GM04503 (cell line): Measurements from ENCODE around the gene BARX1.
"Not testable (repeated sequence)": the region's sequence is repeated elsewhere in the genome, so short reads cannot be mapped to it uniquely, and the experiment has no call there.

ENCODE experiments used
- DNase-seq: peaks from one replicate; pipeline ENCODE4 v3.0.0-alpha.2; 2012; ENCODE audit warnings: low read depth

Gene BARX1

DNA sequence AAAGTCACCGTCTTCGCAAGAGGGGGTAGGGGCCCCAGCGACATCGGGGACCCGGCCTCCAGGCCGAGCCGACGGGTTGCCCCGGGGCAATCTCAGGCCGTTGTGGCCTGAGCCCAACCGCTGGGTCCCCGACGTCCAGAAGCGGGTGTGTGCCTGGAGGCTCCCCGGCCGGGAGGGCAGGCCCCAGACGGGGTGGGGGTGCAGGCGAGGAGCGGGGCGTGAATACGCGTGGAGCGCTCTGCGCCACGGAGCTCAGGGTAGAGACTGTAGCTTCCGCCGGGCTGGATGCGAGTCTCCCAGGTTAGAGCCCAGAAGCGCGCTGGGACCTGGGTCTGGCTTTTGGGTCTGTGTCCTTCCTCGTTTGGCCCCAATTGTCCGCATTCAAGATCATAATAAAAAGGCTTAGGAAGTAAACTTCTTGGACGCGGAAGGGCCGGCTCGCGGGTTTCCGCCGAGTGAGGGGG, 3.5 kb downstream of the BARX1 start:
- DNase-seq = no peak

DNA sequence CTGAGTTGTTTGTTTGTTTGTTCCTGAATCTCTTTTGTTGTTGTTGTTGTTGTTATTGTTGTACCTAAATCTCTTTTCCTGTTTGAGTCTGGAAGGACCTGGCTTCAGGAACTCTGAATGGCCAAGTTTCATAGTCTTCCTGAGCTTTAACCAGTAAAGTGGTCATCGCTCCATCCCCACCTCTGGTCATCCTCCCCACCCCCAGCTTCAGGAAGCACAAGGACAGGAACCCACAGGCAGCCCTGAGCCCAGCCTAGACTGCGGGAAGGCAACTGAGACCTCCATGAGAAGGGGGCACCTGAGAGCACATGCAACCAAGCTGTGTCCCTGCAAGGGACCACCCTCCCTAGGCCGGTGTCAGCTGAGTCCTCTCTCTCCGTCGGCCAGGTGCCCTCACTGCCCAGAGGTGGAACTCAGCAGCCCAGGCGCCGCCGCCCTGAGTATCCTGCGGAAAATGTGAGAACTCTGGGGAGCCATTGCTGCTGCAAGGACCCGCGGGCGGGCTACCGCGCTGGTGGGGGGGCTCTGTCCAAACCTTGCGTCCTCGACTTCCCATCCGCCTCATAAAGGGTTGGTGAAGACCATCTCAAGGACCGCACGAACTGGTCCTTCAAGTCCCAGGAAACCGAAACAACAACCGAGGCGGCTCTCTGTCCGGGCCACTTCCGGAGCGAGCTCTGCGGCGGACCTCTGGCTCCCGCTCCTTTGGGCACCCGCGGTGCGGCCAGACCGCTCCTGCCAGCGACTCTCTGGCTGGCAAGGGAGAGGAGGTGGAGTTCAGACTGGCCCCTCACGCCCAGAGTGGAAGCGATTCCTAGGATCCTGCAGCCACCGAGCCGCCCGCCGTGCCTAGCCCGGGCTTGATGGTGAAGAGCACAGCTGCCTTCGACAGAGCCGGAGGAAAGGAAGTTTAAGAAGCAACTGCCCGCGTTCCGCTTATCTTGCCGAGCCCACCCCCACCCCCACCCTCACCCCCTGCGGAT, 4.2 kb downstream of the BARX1 start:
- no peak for DNase-seq

DNA sequence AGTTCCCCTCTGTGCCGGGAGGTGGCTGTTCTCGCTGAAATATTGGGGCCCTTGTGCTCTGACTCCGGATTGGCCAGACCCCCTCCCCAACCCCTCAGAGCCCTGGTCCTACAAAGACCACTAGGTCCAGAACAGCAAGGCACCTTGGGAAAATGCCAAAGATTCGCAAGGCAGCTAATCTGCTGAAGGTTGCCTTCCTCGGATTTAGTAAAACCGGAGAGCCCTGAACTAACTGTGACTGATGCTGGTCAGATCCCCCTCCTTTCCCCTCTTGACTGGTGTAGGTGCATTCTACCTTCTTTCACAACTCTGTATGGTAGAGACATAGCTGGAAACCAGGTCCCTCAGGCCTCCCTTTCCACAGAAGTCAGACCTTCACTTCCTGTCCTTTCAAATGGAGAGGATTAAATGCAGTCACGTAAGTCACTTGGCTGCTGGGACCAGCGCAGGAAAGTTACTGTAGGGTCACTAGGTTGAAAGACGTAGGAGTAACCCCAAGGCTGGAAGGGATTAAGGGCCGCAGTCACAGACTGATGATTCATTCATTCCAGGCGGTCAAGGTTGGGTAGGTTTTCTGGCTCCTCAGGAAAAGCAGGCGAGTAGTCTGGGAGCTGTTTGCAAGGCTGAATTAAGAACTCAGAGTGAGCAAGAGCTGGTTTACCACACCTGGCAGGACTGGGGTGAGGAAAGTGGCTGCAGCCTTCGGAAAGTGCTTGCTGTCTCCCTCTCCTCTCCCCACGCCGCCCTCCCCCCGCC, 5.3 kb downstream of the BARX1 start:
- DNase-seq = no peak

DNA sequence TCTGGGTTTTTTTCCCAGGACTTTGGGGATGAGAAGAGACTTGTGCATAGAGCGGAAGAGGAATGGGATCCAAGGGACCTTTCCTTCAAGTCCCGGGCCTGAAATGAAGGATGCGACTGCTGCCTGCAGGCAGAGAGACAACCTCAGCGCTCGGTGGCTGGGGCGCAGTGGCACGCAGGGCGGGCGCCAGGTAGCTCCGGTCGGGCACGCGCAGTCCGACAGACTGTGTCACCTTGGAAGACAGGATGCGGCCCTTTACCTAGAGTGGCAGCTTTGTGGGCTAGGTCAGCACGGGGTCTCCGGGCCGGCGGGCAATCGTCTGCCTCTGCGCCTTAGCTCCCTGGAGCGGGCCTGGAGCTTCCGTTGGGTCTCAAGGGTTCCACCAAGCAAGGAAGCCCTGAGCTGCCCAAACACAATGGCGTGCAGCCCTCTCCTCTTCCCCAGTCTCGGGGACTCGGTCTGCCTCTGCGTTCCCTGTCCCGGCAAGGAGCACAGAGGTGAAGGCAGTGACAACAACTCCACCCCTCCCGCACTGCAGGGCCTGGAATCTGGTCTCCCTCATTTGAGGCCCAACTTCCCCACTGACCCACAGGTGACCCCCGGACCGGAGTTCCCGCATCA, 6.0 kb downstream of the BARX1 start:
- DNase-seq = no peak

DNA sequence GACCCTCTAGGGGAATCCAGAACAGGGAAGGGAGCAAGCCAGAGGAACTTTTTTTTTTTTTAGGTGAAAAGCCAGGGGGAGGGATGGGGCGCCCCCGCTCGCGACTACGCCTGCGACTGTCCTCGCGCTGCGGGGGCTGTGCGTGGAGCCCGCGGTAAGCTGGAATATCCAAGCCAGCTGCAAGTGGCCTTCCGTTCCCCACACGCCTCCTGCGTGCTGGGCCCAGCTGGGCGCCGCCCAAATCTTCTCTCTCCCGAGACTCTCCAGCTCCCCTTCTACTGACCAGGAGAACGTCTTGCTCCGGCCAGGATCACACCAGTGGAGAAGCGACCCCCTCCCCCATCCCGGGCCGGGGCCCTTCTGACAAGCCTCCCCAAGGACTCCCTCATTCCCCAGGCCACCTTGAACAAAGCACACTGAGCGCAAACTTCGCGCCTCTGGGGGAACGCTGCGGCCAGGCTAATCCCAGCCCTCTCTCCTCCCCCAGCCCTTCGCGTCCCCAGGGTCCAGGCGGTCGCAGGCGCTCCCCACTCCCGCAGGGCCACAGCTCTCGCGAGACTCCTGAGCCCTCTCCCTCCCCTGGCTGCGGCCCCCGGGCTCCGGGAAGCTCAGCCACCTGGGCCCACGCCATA, 6.6 kb downstream of the BARX1 start:
- no peak for DNase-seq

DNA sequence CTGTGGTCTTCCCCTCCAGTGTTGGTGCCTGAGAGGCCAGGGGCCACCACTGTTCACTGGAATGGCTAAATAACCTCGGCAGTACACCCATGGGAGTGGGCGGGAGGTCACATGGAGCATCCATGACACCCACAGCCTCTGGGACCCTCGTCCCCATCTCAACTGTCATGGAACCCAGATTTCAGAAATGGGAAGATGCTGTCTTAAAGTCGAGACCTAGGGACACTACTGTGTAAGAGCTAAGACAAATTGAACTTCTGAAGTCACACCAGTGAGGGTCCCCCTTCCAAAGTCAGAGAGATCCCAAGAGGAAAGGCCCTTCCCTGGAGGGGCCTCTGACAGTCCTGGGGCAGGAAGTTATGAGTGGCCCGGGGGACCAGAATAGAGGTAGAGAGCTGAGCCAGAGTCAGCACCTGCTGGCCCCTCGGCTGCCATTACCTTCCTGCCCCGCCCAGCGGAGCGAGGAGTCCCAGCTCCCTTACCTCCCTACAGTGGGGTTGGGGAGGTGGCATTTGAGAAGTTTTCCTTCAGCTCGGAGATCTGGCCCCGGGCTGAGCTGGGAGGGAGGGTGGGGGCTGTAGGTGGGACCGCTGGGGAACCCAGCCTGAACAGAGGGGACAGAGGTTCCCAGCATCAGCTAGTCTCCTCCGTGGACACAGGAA, 7.6 kb downstream of the BARX1 start:
- no peak for DNase-seq

DNA sequence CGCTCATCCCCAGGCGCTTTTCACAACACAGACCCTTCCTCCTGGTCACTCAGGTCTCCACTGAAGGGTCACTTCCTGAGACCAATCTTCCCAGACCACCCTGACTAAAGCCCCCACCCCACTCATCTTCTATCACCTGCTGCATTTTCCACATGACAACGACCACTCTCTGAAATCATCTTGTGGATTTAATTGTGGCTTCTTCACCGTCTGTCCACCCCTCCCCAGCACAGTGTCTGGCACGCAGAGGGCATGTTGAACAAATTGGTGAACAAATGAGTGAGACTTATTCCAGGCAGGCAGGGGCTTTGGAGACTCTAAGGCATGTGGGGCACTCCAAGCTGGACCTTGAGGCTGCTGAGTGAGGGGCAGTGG, 8.8 kb downstream of the BARX1 start:
- no peak for DNase-seq

DNA sequence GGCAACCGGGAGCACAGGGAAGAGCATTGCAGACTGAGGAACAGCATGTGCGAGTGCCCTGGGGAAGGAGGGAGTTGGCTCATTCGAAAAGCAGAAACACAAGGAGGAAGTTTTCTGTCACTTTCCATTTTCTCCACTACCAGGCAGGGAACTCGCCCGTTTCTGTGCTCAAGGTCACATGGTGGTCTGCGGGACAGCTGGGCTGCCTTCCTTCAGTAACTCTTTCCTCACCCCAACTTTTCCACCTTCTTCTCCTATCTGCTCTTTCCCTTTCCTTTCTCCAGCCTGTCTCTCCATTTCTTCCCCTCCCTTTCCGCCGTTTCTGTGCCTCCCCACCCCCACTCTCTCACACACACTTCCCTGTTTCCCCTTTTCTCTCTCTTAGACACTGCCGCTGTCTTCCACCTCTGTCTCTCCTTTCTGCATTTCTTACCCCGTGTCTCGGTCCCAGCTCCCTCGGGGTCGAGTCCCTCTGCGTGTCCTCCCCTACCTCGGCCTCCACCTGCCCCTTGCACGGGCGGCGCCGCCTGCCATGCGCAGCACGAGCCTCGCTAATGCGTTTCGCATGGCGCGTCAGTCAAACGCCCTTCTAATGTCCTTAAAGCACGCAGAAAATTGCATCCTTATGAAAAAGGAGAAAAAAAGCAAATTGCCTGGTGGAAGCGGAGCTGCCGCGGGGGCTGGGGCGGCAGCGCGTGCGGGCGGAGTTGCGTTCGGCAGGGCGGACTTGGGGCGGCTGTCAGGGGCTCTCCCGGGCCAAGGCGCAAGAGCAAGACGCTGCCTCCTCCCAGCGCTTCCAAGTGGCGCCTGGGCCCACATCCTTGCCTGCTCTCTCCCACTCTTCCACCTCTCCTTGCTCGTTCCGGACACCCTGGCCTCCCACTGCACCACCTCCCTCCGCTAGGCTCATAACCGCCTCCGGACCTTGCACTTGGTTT, 9.5 kb downstream of the BARX1 start:
- no peak for DNase-seq

DNA sequence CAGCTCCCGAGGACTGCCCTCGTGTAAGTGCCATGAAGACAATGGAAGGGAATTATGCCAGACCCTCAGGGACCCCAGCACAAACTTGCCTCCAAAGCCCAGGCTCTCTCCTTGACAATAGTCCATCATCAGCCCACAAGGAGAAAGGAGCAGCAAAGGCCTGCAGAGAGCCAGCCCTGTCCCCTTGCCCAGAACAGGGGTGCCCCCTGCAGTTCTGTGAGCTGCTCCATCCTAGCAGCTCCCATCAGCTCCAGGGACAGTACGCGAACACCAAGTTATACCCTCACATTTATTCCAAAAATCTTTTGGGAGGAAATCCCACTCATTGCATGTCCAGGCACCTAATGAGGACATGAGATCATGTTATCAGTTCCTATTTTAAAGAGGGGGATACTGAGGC, 11.1 kb downstream of the BARX1 start:
- no peak for DNase-seq

DNA sequence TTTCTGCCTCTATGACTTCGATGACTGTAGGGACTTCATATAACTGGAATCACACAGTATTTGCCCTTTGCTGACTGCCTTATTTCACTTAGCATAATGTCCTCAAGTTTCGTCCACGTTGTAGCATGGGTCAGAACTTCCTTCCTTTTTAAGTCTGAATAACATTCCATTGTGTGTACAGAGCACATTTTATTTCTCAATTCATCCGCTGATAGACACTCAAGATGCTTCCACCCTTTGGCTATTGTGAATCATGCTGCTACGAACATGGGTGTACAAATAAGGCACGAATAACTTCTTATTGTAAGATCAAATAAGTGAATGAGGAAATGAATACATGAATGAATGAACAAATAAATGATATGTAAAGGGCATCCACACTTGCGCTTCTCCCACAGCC, 13.0 kb downstream of the BARX1 start:
- no peak for DNase-seq

DNA sequence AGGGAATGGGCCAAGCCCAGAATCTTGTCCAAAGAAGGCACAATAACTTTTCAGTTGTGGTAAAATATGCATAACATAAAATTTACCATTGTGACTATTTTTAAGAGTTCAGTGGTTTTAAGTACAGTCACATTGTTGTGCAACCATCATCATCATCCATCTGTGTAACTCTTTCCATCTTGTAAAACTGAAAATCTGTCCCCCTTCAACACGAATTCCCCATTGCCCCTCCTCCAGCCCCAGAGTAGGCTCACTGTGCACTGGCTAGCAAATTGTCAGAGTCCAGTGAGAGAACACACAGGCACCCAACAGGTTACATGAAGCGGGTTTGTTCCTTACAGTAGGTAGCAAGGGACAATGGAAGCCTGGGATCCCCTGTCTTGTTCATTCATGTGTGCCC, 13.7 kb downstream of the BARX1 start:
- no peak for DNase-seq

DNA sequence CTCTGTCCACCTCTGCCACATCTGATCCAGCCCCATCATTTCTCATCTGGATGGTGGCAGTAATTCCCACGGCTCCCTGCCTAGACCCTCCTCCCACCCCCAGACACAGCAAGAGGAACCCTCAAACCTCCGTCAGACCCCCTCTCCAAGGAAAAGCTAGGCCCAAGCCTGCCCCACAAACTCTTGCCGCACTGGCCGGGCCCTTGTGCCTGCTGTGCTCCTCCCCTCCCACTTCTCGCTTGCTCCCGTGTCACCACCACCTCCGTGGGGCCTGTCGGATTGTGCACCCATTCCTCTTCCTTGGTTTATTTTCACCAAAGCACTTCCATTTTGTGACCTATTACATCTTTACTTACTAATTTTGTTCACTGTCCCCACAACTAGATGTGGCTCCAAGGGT, 14.2 kb downstream of the BARX1 start:
- DNase-seq = no peak

DNA sequence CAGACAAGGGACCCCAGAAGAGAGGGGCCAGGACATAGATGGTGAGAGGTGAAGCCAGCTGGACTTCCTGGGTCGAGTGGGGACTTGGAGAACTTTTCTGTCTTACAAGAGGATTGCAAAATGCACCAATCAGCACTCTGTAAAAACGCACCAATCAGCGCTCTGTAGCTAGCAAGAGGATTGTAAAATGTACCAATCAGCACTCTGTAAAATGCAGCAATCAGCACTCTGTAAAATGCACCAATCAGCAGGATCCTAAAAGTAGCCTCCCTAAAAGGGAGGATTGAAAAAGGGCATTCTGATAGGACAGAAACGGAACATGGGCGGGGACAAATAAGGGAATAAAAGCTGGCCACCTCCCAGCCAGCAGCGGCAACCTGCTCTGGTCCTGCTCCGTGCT, 15.6 kb downstream of the BARX1 start:
- DNase-seq = not testable (repeated sequence)

DNA sequence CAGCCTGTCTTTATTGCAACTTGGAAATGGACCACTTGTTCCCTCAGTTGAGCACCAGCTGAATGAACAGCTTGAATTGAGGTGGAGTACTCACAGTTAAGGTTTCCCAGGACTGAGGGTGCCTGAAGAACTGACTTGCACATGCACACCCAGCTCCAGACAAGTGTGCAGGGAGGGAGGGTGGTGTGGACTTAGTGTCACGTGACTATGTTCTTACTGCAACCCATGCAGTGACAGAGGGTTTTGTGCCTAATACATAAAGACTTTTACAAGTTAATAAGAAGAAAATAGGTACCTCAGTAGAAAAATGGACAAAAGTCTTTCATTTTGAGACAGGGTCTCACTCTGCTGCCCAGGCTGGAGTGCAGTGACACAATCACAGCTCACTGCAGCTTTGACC, 18.0 kb downstream of the BARX1 start:
- DNase-seq = no peak

DNA sequence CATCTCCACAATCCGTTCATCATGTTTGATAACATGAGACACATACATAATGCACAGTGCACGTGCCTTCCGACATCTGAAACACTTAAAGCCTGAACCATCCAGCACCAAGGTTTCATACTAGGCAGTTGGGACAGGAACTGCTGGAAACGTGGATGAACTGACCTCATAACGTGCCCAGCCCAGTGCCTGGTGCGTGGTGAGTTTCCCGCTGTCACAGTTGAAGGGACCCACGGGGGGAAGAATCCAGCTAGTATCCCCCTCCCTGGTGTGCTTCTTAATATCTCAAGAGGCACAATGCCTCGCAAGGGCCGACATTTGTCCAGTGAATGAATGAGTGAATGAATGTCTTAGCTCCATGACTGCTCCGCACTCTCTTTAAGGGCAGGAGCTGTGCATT, 23.2 kb downstream of the BARX1 start:
- no peak for DNase-seq

DNA sequence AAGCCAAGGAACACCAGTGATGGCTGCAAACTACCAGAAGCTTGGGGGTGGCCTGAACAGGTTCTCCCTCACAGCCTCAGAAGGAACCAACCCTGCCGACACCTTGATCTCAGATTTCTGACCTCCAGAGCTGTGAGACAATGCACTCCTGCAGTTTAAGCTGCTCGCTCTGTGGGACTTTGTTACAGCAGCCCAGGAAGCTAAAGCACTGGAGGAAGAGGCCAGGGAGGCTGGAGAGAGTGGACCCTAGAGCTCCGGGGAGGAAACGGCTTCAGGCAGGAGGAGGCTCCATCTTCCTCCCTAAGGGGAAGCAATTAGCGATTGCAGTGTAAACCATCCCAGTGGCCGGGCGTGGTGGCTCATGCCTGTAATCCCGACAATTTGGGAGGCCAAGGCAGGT, 25.1 kb downstream of the BARX1 start:
- DNase-seq = no peak

DNA sequence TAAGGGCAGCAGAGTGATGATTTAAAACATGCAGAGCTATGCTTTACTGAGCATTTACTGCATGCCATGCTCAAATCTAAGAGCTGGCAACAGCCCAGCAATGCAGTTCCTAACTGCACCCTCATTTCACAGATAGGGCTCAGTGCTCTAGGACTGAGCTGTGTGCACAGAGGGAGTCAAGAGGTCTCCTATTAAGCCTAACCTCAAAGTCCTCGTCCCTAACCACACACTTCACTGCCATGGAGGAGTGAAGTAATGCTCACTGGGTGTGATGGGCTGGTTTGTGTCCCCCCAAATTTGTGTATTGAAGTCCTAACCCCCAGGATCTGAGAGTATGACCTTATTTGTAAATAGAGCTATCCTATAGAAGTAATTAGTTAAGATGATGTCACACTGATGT, 25.9 kb downstream of the BARX1 start:
- DNase-seq = no peak

DNA sequence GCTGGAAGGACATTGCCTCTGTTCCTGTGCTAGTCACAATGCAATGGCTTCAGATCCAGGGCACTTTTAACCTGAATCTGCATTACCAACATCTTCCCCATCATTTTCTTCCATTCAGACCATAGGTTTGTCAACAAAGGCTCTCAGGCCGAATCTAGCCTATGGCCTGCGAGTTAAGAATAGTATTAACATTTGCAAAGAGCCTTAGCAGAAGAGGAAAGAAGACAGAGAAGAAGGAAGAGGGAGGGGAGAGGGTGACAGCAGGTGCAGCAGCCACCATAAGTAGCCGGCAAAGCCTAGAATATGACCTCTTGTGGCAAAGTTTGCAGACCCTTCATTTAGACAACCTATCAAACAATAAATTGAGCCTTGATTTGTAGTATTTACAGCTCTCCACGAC, 32.6 kb downstream of the BARX1 start:
- no peak for DNase-seq

DNA sequence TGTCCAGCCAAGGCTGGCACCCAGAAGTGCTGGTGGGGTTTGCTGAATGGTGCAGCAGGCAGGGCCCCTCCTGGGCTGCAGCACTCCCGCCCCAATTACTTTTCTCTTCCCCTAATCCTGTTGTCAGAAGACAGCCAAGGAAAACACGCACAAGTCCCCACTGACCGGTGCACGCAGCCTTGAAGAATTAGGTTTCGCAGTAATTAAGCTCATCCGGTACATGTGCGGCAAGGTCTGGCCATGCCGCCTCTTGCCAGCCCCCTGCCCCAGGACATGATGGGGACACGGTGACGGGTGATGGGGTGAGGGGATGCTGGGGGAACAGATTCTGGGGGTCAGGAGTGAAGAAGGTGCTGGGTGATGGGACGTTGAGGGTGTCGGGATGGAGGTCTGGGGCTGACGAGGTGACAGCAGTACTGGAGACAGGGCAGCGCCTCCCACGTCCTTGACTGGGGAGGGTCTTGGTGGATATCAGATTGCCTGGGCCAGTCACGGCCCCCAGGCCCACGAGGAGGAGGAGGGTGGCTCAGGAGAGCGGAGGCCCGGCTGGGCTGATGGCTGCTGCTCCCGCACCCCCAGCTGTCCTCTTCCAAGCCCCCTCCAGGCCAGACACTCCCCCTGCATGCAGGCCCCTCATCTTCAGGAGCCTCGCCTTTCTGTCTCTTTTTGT, 34.9 kb downstream of the BARX1 start:
- no peak for DNase-seq

DNA sequence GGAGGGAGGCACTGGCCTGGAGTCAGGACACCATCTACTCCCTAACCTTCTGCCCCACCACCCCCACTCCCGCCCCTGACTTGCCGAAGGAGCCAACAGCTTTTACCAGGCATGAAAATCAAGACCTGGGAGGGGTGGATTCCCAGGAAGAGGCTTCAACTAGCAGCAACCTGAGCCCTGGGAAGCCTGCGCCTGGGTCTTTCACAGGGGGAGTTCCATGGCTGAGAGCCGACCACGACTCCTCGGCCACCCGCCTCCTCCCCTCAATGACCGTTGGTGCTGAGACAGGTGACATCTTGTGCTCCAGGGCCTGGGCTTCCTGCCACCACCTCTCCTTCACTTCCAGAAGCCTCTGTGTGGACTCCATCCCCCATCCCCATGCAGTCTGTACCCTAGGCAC, 37.1 kb downstream of the BARX1 start:
- DNase-seq = no peak
